ENCODE data around the gene RAI1.

Gene RAI1

GRCh38 chr17:17699491-17699890, 18.2 kb downstream of the RAI1 start:
- DNase-seq, result no peak

DNA sequence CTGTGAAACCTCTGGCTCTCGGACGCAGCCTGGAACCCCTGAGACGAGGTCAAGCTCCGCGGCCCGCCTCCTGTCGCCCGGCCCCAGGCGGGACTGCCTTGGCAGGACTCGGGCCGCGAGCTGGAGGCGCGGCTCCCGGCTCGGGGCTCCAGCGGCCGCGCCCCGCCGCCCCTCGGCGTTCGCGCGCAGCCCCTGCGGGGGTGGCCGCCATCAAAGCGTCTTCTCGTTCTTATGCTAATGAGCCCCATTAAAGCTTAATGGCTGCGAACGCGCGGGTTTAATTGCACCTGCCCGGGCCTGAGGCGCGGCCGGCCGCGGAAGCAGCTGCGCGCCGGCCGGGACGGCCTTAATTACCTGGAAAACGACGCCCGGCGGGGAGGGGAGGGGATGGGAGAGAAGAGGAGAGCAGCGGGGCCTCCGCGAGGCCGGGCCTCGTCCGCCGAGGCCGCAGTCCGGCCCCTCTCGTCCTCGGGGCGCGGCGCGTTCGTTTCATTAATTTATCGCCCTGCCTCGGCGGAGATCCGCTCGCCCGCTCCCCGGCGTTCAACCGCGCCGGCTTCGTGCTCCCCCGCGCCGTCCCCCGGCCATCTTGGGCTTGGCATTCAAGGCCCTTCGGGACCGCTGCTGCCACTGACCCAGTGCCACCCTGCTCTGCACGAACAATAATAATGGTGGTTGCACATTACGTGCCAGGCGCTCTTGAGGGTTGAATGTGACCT, 19.2 kb downstream of the RAI1 start:
- DNase-seq, result no peak

- DNase-seq, result no peak
Observed at GRCh38 chr17:17701112-17701511, 19.9 kb downstream of the RAI1 start.

- no peak for DNase-seq
Observed at GRCh38 chr17:17701658-17702057, 20.4 kb downstream of the RAI1 start.

DNA sequence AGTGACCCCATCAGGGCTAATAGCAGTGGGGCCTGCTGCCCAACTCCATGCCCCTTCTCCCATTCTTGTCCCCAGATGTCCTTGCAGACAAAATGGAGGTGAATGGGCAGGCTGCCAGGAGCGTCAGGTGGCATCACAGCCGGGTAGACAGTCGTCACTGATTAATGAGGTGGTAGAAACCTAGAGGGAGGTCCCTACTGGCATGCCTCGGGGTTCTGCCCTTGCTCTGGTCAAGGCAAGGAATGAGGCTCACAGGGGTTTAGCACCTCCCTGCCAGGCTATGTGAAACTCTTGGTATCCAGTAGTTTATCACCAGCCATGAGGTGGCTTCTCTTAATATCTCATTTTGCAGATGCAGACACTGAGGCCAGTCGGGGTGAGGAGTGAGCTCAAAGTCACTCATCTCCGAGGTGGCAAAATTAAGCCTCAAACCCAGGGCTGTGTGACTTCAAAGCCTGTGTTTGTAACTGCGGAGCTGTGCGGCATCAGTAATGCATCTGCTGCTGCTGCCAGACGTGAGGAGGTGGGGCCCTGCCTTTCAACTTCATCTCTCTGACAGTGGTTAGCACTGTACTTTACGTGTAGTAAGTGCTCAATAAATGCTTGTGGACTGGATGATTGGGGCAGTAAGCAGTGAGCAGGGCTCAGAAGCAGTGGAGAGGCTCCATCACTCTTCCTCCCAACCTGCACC, 21.3 kb downstream of the RAI1 start:
- DNase-seq, result no peak

DNA sequence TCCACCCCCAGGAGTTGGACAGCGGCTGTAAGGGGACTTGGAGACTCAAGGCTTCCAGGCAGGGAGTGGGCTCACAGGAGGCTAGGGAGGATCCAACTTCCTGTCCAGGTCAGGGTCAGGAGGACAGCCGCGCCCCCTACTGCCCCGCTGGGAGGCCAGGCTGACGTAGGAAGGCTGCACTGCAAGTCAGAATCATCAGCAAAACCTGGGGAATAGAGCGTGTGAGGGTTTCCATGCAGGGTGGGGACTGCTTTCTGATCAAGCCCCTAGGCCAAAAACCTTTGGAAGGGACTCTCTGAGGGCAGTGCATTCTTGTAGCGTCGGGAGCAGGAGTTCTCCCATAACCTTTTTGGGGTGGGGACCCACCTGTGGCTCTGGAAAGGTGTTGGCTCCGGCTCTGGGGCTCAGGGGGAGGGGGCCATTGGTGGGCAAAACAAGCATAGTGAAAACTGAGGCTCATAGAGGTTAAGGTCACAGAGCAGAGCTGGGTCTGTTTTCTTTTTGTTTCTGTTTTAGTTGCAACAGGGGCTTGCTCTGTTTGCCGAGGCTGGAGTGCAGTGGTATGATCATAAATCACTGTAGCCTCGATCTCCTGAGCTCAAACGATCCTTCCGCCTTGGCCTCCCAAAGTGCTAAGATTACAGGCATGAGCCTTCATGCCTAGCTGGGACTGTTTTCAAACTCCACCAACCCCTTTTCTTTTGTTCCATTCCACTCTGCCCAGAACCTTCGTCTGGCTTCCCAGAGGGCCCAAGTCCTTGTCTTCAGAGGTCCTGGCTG, 22.1 kb downstream of the RAI1 start:
- DNase-seq, result no peak

- no peak for DNase-seq
Observed at GRCh38 chr17:17704931-17705330, 23.7 kb downstream of the RAI1 start.

DNA sequence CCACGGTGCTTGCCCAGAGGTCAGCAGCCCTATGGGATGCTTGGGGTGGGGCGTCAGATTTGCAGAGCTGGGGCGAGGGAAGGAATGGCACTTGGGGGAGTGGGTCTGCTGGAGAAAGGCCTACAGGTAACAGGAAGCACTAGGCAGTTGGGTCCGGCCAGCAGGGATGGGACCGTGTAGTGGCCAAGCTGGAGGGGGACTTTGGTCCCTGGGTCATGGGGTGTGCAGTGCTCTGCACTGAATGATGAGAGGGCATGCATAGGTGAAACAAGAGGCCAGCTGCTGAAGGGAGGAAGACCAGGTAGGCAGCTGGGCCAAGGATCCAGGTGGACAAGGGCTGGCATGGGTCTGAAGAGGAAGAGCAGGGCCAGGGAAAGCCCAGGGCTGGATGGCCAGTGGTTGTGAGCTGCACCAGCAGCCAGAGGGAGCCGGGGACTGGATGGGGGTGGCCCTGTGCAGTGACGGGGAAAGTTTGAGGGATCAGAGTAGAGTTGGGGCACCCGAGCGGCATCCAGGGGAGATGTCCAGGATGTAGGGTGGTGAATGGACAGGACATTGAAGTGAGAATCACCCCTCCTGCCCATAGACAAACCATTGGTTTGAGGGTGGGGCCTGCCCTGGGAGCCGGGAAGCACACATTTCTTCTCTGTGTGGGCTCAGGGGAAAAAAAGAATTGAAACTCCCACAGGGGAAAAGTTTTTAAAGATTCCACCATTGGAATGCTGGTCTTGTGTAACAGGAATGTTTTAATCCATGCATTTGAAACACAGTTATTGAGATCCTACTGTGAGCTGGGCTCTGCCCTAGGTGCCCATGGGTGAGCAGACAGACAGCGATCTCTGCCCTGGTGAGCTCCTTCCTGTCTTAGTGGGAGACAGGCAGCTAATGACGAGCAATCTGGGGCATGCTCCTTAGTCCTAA, 25.1 kb downstream of the RAI1 start:
- no peak for DNase-seq

DNA sequence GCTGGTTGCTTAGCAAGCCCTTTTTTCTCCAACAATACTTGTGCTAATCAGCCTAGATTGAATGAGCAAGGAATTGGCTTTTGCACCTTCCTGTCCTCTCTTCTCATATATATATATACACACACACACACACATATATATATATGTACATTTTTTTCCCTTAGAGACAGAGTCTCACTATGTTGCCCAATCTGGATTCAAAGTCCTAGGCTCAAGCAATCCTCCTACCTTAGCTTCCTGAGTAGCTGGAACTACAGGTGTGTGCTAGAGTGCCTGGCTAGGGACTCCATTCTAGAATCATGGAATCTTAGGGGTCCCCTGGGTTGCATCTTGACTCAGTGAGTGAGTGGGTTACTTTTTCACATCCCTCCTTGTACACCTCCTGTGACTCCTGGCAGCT, 27.0 kb downstream of the RAI1 start:
- DNase-seq, result no peak

GRCh38 chr17:17708816-17709215, 27.6 kb downstream of the RAI1 start:
- DNase-seq, result no peak

DNA sequence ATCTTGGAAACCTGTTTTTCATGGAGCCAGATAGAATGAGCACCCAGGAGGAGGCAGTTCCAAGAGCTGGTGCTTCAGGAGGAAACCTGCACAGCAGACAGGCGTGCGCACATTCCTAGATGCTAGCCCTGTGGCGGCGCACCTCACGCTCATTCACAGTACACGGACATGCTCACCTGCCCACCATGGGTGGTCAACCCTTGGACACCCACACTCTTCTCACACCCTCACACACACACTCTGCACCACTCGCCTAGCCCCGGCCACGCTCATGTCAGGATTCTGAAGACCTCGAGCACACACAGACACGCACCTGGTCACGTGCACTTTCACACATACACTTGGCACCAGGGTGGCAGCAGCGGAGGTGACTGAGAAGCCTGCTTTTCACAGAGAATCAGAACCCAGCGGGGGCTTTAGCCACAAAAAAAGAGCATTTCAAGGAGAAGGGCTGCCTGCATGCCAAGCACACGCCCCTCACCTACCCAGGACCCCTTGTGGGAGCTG, 28.6 kb downstream of the RAI1 start:
- DNase-seq, result no peak

- no peak for DNase-seq
Observed at GRCh38 chr17:17710355-17710727, 29.1 kb downstream of the RAI1 start.

GRCh38 chr17:17710728-17711541, 29.7 kb downstream of the RAI1 start:
- DNase-seq, result no peak

- DNase-seq, result no peak
Observed at GRCh38 chr17:17711641-17712162, 30.4 kb downstream of the RAI1 start.

- no peak for DNase-seq
Observed at GRCh38 chr17:17712268-17712924, 31.1 kb downstream of the RAI1 start.

DNA sequence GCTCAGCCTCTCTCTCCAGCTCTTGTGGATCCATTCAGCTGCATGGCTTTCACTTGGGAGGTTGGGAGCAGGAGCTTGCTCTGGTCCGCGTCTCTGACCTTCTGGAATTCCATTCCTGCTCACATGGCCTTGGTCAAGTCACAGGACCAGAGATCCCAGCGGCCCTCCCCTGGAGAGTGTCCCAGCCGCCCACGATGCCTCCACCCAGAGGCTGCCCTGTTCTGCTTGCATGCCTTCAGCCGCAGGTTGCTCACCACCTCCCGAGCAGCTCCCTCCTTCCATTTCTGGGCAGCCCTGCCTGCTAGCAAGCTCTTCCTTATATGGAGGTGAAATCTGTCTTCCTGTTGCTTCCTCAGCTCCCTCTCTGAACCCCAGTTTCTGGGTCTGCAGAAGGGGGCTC, 32.6 kb downstream of the RAI1 start:
- DNase-seq, result no peak

DNA sequence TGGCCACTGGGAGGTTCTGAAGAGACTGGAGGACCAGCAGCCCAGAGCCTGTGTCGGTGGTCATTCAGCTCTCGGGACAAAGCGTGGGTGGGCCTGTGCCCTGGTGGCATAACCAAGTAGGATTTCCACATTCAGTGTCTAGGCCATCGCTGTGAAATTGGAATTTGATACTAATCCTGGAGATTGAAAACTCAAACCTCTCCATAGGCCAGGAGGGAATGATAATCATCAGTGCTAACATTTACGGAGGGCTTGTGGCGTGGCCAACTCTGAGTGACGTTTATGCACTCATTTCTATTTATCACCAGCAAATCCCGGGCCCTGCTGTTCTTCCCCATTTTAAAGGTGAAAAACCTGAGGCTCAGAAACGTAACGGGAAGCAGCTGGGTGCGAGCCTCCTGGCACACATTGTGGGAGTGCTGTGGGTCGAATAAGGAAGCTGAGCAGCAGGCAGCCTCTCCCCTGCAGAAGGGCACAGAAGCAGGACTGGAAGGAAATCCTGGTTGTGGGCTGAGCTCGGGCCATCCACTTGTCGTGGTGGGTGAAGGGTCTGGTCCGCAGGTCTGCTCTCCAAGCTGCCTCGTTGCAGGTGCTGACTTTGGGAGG, 33.1 kb downstream of the RAI1 start:
- DNase-seq, result no peak

DNA sequence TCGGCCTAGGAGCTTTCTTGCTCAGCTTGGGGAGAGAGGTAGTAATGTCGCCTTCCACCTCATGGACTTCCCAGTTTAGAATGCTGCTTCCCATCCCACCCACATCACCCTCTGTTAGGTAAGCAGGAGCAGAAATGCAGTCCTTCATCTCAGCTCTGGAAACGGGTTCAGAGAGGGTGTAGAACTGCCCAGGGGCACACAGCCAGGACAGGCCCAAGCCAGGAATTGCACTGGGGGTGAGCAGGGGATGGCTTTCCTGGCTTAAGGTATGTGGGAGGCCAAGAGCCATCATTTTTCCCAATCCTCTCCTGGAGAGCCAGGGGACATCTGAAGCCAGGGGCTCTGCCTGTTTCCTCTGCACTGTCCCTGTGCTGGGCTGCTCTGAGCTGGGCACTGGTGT, 33.6 kb downstream of the RAI1 start:
- no peak for DNase-seq

DNA sequence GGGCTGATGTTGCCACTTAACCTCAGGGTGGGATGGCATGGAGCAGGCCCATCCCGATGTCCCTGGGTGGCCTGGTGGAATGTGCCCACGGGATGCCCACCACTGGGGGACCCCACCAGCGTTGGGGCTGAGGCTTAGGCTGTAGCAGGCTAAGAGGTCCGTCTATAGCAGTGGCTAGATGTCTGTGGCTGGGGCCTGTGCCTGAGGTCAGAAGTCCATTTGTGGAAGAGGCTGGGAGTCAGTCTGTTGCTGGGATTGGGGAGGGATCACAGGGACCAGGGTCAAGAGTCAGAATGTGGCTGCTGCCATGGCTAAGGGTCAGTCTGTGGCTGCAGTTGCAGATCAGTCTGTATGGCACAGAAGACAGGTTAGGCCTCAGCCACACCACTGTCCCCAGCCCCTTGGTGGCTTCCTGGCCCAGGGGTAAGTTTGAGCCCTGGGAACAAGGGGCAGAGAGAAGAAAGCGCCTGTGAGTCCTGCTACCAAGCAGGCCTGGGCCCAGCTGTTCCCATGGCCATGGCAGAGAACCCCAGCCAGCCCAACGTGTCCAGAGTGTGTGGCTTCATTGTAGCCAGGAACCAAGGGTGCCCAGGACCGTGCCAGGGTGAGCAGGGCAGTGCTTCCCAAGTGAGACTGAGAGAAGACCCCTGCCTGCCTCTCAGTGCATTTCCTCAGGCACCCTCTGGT, 35.7 kb downstream of the RAI1 start:
- DNase-seq, result no peak

DNA sequence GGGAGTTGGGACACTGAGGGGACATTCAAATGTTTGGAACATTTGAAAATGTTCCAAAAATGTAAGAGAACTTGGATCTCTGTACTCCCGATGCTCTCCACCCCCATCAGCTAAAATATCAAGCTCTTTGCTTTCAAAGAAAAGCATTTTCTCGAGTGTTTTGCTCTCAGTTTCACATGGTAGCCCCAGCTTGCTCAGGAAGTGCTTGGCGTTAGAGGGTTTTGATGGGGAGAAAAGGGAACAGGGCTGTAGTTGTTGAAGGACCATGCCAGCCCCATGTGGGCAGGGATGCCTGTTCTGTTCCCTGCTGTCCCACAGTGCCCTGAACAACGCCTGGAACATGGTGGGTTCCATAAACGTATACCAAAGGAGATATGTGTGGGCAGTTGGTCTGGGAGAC, 37.0 kb downstream of the RAI1 start:
- no peak for DNase-seq
